ENCODE data around the gene TSHZ3.

DNA sequence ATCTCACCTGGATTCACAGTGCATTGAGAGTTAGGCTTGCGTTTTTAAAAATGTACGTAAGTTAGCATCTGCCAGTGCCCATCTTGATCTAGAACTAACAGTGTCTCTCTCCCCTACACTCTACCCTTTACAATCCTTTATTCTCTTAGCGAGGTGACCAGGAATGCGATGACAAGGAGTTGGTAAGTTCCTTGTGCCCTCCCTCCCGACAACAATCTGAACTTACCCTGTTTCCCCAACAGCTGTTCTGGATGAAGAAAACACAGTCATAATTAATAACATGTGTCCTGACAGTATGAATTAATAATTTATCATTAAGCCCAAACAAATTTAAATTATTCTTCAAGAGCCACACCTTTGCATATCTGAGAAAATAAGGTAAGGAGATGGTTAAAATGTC lies 6.3 kb downstream of the TSHZ3 start:
- TF ChIP-seq, protein P1, sequence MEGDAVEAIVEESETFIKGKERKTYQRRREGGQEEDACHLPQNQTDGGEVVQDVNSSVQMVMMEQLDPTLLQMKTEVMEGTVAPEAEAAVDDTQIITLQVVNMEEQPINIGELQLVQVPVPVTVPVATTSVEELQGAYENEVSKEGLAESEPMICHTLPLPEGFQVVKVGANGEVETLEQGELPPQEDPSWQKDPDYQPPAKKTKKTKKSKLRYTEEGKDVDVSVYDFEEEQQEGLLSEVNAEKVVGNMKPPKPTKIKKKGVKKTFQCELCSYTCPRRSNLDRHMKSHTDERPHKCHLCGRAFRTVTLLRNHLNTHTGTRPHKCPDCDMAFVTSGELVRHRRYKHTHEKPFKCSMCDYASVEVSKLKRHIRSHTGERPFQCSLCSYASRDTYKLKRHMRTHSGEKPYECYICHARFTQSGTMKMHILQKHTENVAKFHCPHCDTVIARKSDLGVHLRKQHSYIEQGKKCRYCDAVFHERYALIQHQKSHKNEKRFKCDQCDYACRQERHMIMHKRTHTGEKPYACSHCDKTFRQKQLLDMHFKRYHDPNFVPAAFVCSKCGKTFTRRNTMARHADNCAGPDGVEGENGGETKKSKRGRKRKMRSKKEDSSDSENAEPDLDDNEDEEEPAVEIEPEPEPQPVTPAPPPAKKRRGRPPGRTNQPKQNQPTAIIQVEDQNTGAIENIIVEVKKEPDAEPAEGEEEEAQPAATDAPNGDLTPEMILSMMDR (IDR thresholded peaks at IDR 0.05) = no peak
- TF ChIP-seq POLR2A (IDR thresholded peaks at IDR 0.05) (no peak), EP300 (IDR thresholded peaks at IDR 0.05) (no peak), POLR2AphosphoS5 (IDR thresholded peaks at IDR 0.05) (no peak)

Measured in suprapubic skin (tissue), 4 donors.